Measurements from ENCODE around the gene FARP1. TPM values are rescaled to one million over a fixed set of nuclear protein-coding genes. Genes with fewer than 3 reads are reported as not detected.

Gene FARP1
- total and polyA plus RNA-seq, 2 of the 8 experiments (the other 6 are each of a cell fraction or from before 2014, with no cell fraction given), result 24.7 to 104 TPM

DNA sequence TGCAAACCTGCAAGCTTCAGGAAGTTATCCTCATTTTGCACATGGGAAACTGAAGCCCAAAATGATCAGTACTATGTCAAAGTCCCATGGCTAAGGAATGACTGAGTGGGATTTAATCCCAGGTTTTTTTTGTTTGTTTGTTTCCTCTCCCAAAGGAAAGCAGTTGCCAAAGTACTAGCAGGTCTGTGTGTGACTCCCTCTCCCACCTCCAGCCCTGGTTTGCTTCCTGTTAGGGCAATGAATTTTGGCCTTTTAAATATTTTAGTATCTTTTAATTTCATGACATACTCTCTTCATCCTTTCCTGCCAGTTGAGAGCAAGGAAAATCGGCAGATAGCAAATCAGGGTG lies 168.3 kb downstream of the FARP1 start (continued):
- no peak for TF ChIP-seq POLR2AphosphoS5 (IDR thresholded peaks at IDR 0.05; ENCODE audit: low read depth, low read length)
- no peak for TF ChIP-seq HDAC2 (IDR thresholded peaks at IDR 0.05; ENCODE audit: borderline replicate concordance in 1 of 2, low read depth in 2 of 2, low read length in 2 of 2)

Data from H1 (cell line).